ENCODE data around the gene ERCC4.

The ERCC4 gene

GRCh38 chr16:13909872-13910303 is 10.1 kb upstream of the ERCC4 start:
- Histone ChIP-seq H3K4me1 (ENCODE audit: low read length) (peaks cover 7% of the 10 kb centered on the region), H3K27ac (ENCODE audit: low read length) (no peak overlapping the region), H3K9ac (ENCODE audit: low read length) (no peak overlapping the region), H3K79me2 (ENCODE audit: low read length) (no peaks in the 10 kb centered on the region), H4K20me1 (ENCODE audit: insufficient read depth, low read length) (no peaks in the 10 kb centered on the region), H3K4me2 (ENCODE audit: low read length) (no peak overlapping the region), H3K27me3 (ENCODE audit: low read depth, low read length) (peaks cover 42% of the 10 kb centered on the region), H3K36me3 (replicated peaks; ENCODE audit: low read depth, low read length) (no peaks in the 10 kb centered on the region), H3K4me3 (ENCODE audit: low read length) (no peak overlapping the region), H3K9me3 (ENCODE audit: insufficient read depth, low read length) (no peaks in the 10 kb centered on the region), H2AFZ (ENCODE audit: low read depth, low read length) (no peak overlapping the region)
- no peak for TF ChIP-seq EZH2phosphoT487 (IDR thresholded peaks at IDR 0.05; ENCODE audit: low read depth)
- TF ChIP-seq, protein P1, sequence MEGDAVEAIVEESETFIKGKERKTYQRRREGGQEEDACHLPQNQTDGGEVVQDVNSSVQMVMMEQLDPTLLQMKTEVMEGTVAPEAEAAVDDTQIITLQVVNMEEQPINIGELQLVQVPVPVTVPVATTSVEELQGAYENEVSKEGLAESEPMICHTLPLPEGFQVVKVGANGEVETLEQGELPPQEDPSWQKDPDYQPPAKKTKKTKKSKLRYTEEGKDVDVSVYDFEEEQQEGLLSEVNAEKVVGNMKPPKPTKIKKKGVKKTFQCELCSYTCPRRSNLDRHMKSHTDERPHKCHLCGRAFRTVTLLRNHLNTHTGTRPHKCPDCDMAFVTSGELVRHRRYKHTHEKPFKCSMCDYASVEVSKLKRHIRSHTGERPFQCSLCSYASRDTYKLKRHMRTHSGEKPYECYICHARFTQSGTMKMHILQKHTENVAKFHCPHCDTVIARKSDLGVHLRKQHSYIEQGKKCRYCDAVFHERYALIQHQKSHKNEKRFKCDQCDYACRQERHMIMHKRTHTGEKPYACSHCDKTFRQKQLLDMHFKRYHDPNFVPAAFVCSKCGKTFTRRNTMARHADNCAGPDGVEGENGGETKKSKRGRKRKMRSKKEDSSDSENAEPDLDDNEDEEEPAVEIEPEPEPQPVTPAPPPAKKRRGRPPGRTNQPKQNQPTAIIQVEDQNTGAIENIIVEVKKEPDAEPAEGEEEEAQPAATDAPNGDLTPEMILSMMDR (IDR thresholded peaks at IDR 0.05; ENCODE audit: low read depth, low read length): no peak

- H3K9ac ChIP-seq (ENCODE audit: low read length): no peak overlapping the region
- no peak overlapping the region for H2AFZ ChIP-seq (ENCODE audit: low read depth, low read length)
- no peak for TF ChIP-seq EZH2phosphoT487 (IDR thresholded peaks at IDR 0.05; ENCODE audit: low read depth)
- TF ChIP-seq, protein P1 (IDR thresholded peaks at IDR 0.05; ENCODE audit: low read depth, low read length): no peak
- H3K36me3 ChIP-seq (replicated peaks; ENCODE audit: low read depth, low read length): no peaks in the 10 kb centered on the region
- H3K27ac ChIP-seq (ENCODE audit: low read length): no peak overlapping the region
- peaks cover 42% of the 10 kb centered on the region for H3K27me3 ChIP-seq (ENCODE audit: low read depth, low read length)
- H3K79me2 ChIP-seq (ENCODE audit: low read length): no peaks in the 10 kb centered on the region
- H3K4me1 ChIP-seq (ENCODE audit: low read length): peaks cover 5% of the 10 kb centered on the region
- no peak overlapping the region for H3K4me2 ChIP-seq (ENCODE audit: low read length)
- no peak overlapping the region for H3K4me3 ChIP-seq (ENCODE audit: low read length)
- H3K9me3 ChIP-seq (ENCODE audit: insufficient read depth, low read length): no peaks in the 10 kb centered on the region
- no peaks in the 10 kb centered on the region for H4K20me1 ChIP-seq (ENCODE audit: insufficient read depth, low read length)
Measured at GRCh38 chr16:13911306-13911705, 8.6 kb upstream of the ERCC4 start.

GRCh38 chr16:13911871-13912270 is 8.1 kb upstream of the ERCC4 start:
- Histone ChIP-seq H3K27ac (ENCODE audit: low read length) (no peak overlapping the region), H3K9ac (ENCODE audit: low read length) (no peak overlapping the region)

DNA sequence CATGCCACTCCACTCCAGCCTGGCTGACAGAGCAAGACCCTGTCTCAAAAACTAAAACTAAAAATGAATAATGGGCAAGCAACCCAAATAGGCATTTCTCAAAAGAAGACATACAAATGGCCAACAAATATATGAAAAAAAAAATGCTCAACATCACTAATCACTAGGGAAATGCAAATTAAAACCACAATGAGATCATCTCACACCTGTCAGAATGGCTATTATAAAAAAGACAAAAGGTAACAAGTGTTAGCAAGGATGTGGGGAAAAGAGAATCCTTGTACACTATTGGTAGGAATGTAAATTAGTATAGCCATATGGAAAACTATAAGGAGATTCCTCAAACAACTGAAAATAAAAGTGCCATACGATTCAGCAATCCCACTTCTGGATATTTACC is 7.1 kb upstream of the ERCC4 start:
- H4K20me1 ChIP-seq (ENCODE audit: insufficient read depth, low read length): no peaks in the 10 kb centered on the region
- TF ChIP-seq EZH2phosphoT487 (IDR thresholded peaks at IDR 0.05; ENCODE audit: low read depth): no peak
- TF ChIP-seq, protein P1 (IDR thresholded peaks at IDR 0.05; ENCODE audit: low read depth, low read length): no peak
- no peaks in the 10 kb centered on the region for H3K9me3 ChIP-seq (ENCODE audit: insufficient read depth, low read length)
- H3K4me3 ChIP-seq (ENCODE audit: low read length): no peak overlapping the region
- no peaks in the 10 kb centered on the region for H3K79me2 ChIP-seq (ENCODE audit: low read length)
- no peak overlapping the region for H3K4me2 ChIP-seq (ENCODE audit: low read length)
- no peaks in the 10 kb centered on the region for H3K4me1 ChIP-seq (ENCODE audit: low read length)
- H3K27ac ChIP-seq (ENCODE audit: low read length): no peak overlapping the region
- no peak overlapping the region for H3K9ac ChIP-seq (ENCODE audit: low read length)
- no peak overlapping the region for H2AFZ ChIP-seq (ENCODE audit: low read depth, low read length)
- peaks cover 44% of the 10 kb centered on the region for H3K27me3 ChIP-seq (ENCODE audit: low read depth, low read length)
- H3K36me3 ChIP-seq (replicated peaks; ENCODE audit: low read depth, low read length): no peaks in the 10 kb centered on the region

More at GRCh38 chr16:13911871-13912270, 8.1 kb upstream of the ERCC4 start:
- Histone ChIP-seq H3K4me1 (ENCODE audit: low read length) (no peaks in the 10 kb centered on the region), H3K4me2 (ENCODE audit: low read length) (no peak overlapping the region), H4K20me1 (ENCODE audit: insufficient read depth, low read length) (no peaks in the 10 kb centered on the region), H3K79me2 (ENCODE audit: low read length) (no peaks in the 10 kb centered on the region), H3K9me3 (ENCODE audit: insufficient read depth, low read length) (no peaks in the 10 kb centered on the region), H3K4me3 (ENCODE audit: low read length) (no peak overlapping the region), H3K36me3 (replicated peaks; ENCODE audit: low read depth, low read length) (no peaks in the 10 kb centered on the region), H3K27me3 (ENCODE audit: low read depth, low read length) (peaks cover 42% of the 10 kb centered on the region), H2AFZ (ENCODE audit: low read depth, low read length) (no peak overlapping the region)
- no peak for TF ChIP-seq EZH2phosphoT487 (IDR thresholded peaks at IDR 0.05; ENCODE audit: low read depth)
- TF ChIP-seq, protein P1 (IDR thresholded peaks at IDR 0.05; ENCODE audit: low read depth, low read length): no peak

Data from OCI-LY3 (cell line).